ENCODE results near the gene CDKN3. TPM values are rescaled to one million over a fixed set of nuclear protein-coding genes. Genes with fewer than 3 reads are reported as not detected.

The CDKN3 gene
- total and polyA plus RNA-seq, 2 experiments from 2014 or later: 19.6 to 43.9 TPM

DNA sequence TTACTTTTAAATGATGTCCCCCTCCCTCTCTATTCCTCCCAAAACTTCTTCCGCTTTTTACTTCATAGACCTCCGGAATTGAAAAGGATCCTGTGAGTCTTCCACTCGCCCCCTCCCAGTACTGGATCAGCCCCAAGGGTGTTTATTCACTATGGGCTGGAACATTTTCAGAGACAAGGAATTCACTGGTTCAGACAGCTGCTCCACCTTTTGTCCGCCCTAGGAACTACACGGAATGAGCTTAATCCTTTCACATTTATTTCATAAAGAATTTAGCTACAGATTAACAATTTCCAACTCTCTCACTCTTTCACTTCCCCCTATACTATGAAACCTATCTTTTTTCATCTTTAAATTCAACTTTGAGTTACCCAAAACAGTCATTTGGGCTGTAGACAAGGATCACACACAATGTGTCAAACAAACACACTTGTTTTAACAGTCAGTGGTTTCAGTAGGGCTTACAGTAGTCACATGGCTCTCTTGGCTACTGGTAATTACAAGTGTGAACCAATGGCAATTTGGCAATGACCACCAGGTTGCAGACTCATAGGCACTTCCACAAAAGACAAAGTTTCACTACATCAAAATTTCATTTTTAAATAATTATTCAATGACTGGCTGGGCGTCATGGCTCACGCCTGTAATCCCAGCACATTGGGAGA, 23.8 kb downstream of the CDKN3 start:
- Histone ChIP-seq H3K36me3 (peaks cover 3% of the 10 kb centered on the region), H3K27ac (peak overlapping the region; percentile 18), H3K4me1 (ENCODE audit: low read depth) (no peaks in the 10 kb centered on the region), H3K27me3 (no peaks in the 10 kb centered on the region), H3K4me3 (no peak overlapping the region), H3K9me3 (ENCODE audit: low read depth) (no peaks in the 10 kb centered on the region)
- DNase-seq (ENCODE audit: low read depth in 1 of 2, low spot score in 1 of 2): peak; percentile 45 to 71
- TF ChIP-seq, protein P1, sequence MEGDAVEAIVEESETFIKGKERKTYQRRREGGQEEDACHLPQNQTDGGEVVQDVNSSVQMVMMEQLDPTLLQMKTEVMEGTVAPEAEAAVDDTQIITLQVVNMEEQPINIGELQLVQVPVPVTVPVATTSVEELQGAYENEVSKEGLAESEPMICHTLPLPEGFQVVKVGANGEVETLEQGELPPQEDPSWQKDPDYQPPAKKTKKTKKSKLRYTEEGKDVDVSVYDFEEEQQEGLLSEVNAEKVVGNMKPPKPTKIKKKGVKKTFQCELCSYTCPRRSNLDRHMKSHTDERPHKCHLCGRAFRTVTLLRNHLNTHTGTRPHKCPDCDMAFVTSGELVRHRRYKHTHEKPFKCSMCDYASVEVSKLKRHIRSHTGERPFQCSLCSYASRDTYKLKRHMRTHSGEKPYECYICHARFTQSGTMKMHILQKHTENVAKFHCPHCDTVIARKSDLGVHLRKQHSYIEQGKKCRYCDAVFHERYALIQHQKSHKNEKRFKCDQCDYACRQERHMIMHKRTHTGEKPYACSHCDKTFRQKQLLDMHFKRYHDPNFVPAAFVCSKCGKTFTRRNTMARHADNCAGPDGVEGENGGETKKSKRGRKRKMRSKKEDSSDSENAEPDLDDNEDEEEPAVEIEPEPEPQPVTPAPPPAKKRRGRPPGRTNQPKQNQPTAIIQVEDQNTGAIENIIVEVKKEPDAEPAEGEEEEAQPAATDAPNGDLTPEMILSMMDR (IDR thresholded peaks at IDR 0.05; ENCODE audit: low read depth, low read length): peak; percentile 77

DNA sequence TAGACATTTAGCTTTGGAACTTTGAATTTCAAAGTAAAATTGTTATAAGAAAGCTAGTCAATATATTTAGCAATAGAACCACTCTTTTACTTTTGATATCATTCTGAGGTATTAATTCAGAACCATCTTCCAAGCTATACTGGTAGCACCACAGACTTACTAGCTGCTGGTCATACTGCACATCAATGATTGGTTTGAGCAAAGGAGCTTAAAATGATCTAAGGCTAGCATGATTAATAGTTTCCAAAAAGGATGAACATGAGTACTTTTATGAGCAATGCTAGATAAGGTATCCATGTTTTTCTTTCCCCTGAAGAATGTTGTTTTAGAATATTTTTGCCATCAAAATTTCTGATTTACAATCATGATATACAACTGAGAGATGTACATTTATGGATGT, 27.2 kb downstream of the CDKN3 start:
- Histone ChIP-seq H3K4me1 (ENCODE audit: low read depth) (peaks cover 12% of the 10 kb centered on the region), H3K9me3 (ENCODE audit: low read depth) (no peaks in the 10 kb centered on the region), H3K4me3 (no peak overlapping the region), H3K27ac (no peak overlapping the region), H3K27me3 (no peaks in the 10 kb centered on the region), H3K36me3 (peaks cover 22% of the 10 kb centered on the region)
- TF ChIP-seq, protein P1 (IDR thresholded peaks at IDR 0.05; ENCODE audit: low read depth, low read length): no peak
- no peak for DNase-seq (ENCODE audit: low read depth in 1 of 2, low spot score in 1 of 2)

DNA sequence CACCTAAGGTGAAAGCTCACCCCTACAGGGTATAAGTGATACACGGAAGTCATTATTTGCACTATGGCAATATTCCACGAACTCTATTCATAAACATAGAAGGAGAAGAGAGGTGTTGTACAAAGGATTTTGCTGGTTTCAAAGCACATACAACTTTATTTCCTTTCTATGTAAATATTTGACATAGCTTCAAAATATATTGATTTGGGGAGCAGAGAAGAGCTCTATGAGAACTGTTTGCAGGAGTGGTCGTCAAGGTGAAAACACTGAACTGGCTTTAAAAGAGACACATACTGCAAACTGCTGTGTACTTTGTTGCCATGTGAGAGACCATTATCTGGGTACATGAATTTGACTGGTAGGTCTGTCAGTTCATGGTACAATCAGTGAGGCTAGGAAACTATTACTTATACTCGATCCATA, 27.7 kb downstream of the CDKN3 start:
- H3K36me3 ChIP-seq: peaks cover 22% of the 10 kb centered on the region
- H3K4me1 ChIP-seq (ENCODE audit: low read depth): peaks cover 12% of the 10 kb centered on the region
- H3K9me3 ChIP-seq (ENCODE audit: low read depth): no peaks in the 10 kb centered on the region
- H3K27ac ChIP-seq: no peak overlapping the region
- TF ChIP-seq, protein P1 (IDR thresholded peaks at IDR 0.05; ENCODE audit: low read depth, low read length): no peak
- DNase-seq (ENCODE audit: low read depth in 1 of 2, low spot score in 1 of 2): no peak
- H3K4me3 ChIP-seq: no peak overlapping the region
- no peaks in the 10 kb centered on the region for H3K27me3 ChIP-seq

DNA sequence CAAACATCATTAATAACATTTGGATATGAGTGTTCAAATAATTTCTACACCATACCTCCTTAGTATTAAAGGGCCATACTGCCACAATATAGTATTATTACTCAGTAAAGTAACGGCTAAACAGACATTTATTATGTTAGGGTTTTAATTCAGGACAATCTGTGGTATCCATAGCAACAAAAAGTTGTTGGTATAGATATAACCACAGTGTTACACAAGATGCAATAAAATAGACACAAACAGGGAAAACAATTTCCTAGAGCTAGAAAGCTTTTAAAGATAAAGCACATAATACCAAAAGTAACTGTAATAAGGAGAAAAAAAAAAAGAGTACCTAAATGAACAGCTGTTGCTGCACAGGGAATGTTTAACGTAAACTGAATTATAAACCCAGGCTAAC, 28.3 kb downstream of the CDKN3 start:
- Histone ChIP-seq H3K4me3 (no peak overlapping the region), H3K27me3 (no peaks in the 10 kb centered on the region), H3K9me3 (ENCODE audit: low read depth) (no peaks in the 10 kb centered on the region), H3K4me1 (ENCODE audit: low read depth) (peaks cover 12% of the 10 kb centered on the region), H3K27ac (no peak overlapping the region), H3K36me3 (peaks cover 19% of the 10 kb centered on the region)
- TF ChIP-seq, protein P1 (IDR thresholded peaks at IDR 0.05; ENCODE audit: low read depth, low read length): no peak
- no peak for DNase-seq (ENCODE audit: low read depth in 1 of 2, low spot score in 1 of 2)

DNA sequence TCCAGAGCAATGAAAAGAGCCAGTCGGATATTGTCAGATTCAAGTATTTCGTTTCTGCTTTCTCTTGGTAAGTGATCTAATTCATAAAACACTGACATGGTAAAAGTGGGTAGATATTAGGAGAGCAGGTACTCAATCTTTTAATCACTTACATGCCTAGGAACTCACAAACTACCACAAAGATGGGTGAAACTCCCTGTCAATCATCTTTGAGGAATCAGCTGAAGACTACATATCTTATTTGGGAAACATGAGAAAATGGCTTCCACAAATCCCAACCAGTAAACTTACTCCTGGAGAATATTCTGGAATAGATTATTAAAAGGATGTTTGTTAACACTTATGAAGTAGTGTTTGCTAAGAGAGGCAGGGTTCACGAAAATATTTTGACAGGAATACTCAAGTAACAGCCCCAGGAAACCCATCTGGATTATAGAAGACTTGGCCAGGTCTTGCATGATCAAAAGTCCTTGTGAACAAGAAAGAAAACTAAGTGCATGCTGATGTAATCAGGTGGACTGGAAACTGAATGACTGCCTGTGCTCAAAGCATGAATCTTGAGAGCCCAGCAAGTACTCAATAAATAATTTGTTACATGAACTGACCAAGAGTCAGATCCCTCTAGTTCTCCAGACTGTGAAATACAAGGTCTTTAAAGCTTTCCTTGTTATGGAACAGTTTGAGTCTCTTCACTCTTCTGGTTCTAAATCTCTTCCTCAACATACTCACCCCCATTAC, 28.9 kb downstream of the CDKN3 start:
- Histone ChIP-seq H3K4me1 (ENCODE audit: low read depth) (peaks cover 12% of the 10 kb centered on the region), H3K27ac (no peak overlapping the region), H3K9me3 (ENCODE audit: low read depth) (no peaks in the 10 kb centered on the region), H3K36me3 (peaks cover 19% of the 10 kb centered on the region), H3K27me3 (no peaks in the 10 kb centered on the region), H3K4me3 (no peak overlapping the region)
- no peak for DNase-seq (ENCODE audit: low read depth in 1 of 2, low spot score in 1 of 2)
- TF ChIP-seq, protein P1 (IDR thresholded peaks at IDR 0.05; ENCODE audit: low read depth, low read length): no peak

All from cardiac muscle cell (in vitro differentiated cells and primary cell).